Measurements from ENCODE around the gene TBXAS1.
A peak's percentile ranks its signal among the peaks of the same experiment; 100 is the strongest.

TBXAS1 gene

DNA sequence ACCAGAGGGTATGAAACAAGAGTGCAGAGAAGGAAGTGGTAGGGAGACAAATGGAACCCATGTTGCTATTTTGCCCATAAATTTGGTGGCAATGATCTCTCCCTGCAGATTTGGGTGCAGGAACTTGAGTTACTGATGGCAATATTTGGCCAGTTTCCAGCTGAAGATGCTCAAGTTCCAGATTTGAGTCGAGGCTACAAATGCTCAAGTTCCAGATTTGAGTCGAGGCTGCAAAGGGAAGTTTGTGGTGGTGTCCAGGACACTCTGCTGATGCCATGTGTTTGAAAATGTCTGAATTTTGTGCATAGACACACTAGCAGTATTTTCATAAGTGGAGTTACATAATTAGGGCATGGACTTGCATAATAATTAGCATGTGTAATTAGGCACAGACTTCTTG lies 40.8 kb downstream of the TBXAS1 start:
- no peak for DNase-seq (ENCODE audit: low read depth, low spot score)
- CTCF ChIA-PET, result no interaction called here
- no peak overlapping the region for H3K4me3 ChIP-seq (ENCODE audit: low read depth, low read length)
- POLR2A ChIA-PET, result no interaction called here
- TF ChIP-seq, protein P1, sequence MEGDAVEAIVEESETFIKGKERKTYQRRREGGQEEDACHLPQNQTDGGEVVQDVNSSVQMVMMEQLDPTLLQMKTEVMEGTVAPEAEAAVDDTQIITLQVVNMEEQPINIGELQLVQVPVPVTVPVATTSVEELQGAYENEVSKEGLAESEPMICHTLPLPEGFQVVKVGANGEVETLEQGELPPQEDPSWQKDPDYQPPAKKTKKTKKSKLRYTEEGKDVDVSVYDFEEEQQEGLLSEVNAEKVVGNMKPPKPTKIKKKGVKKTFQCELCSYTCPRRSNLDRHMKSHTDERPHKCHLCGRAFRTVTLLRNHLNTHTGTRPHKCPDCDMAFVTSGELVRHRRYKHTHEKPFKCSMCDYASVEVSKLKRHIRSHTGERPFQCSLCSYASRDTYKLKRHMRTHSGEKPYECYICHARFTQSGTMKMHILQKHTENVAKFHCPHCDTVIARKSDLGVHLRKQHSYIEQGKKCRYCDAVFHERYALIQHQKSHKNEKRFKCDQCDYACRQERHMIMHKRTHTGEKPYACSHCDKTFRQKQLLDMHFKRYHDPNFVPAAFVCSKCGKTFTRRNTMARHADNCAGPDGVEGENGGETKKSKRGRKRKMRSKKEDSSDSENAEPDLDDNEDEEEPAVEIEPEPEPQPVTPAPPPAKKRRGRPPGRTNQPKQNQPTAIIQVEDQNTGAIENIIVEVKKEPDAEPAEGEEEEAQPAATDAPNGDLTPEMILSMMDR (IDR thresholded peaks at IDR 0.05; ENCODE audit: insufficient read depth, low read length, missing control alignments), result no peak

DNA sequence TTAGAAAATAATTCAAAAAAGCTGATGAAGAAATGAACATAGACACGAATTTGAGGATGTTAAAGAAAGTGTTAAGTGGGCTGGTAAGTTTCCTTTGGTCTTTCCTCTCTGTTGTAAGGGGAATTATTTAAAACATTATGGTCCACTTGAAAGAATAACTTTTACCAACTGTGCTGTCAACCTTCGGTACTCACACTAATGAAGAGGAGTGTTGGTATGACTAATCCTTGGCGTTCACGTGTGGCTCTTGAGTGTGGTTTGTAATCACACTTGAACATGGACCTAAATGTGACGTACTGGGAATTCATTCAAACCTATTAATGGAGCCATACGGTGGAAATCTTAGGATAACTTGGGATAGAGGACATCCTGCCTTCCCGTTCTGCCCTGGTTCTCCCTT lies 41.3 kb downstream of the TBXAS1 start:
- ChIA-PET POLR2A (no interaction called here), CTCF (no interaction called here)
- TF ChIP-seq, protein P1 (IDR thresholded peaks at IDR 0.05; ENCODE audit: insufficient read depth, low read length, missing control alignments), result no peak
- no peak overlapping the region for H3K4me3 ChIP-seq (ENCODE audit: low read depth, low read length)
- DNase-seq (ENCODE audit: low read depth, low spot score), result no peak

DNA sequence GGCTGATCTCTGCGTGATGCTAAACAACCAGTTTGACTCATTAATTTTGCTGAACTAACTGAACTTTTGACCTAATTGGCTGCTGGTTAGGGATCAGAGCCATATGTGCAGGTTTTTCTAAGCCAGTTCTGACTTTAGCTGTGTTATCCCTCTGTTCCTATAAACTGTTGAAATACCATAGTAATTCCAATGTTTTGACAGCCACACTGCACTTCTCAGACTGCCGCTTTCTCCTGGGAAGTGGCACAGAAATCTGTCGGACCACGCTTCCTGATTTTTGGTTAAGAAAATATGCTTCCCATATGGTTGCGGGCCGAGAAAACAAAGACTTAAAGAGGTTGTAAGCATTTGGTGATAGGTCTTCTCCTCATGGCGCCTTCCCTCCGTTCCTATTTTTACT lies 42.3 kb downstream of the TBXAS1 start:
- TF ChIP-seq, protein P1 (IDR thresholded peaks at IDR 0.05; ENCODE audit: insufficient read depth, low read length, missing control alignments), result no peak
- DNase-seq (ENCODE audit: low read depth, low spot score), result peak; percentile 17
- CTCF ChIA-PET, result interaction anchor here (0.7 to 0.8 kb wide), 2 partner anchors 18 to 226 kb away, joined by 3 read pairs; no protein-coding TSS in a partner anchor
- H3K4me3 ChIP-seq (ENCODE audit: low read depth, low read length), result no peak overlapping the region
- POLR2A ChIA-PET, result no interaction called here

DNA sequence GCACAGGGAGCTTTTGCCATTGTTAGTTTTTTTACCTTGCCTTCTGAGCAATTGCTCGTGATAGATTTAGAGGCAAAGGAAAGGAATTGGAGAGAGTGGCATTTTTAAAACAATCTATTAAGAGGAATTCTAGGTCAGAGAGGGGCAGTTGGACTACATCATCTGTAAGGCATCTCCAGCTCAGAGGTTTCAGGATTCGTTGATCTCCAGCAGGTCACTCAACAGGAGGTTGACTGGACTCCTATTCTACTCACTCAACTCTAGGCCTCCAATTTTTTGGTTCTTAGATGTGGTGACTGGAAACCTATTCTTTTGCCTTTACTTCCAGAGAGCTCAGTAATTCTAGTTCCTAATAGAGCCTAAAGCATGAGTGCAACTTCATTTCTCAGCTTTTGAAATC lies 42.8 kb downstream of the TBXAS1 start:
- DNase-seq (ENCODE audit: low read depth, low spot score), result no peak
- H3K4me3 ChIP-seq (ENCODE audit: low read depth, low read length), result no peak overlapping the region
- CTCF ChIA-PET, result no interaction called here
- TF ChIP-seq, protein P1 (IDR thresholded peaks at IDR 0.05; ENCODE audit: insufficient read depth, low read length, missing control alignments), result no peak
- POLR2A ChIA-PET, result no interaction called here

DNA sequence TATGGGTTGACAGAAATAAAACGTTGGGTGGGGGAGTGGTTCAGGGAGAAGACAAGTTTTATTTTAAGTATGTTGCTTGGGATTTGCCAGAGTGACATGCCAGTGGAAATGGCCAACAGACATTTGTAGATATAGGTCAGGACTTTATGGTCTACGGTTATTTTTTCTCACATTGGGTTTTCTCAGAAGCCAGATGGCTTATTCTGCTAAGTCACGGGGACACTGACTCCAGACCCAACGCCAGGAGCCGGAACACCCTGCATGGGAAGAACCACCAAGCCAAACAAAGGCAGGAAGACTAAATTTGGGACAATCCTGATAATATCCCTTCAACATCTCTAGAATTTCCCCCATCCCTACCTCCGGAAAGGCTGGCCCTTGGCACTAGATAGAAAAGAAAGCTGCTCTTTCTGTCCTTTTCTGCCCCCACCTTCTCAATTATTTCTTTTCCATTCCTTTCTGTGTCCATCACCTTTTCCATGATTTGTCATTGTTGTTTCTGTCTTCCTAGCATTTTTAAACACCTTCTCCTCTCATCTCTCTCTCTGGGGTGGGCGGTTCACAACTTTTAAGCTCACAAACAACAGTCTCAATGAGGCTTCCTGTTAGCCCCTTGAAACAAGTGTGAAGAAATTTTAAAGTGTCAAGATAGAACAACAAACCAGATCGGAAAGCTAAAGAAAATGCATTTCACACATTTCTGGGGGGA lies 44.7 kb downstream of the TBXAS1 start:
- DNase-seq (ENCODE audit: low read depth, low spot score), result no peak
- ChIA-PET POLR2A (no interaction called here), CTCF (no interaction called here)
- TF ChIP-seq, protein P1 (IDR thresholded peaks at IDR 0.05; ENCODE audit: insufficient read depth, low read length, missing control alignments), result no peak
- no peak overlapping the region for H3K4me3 ChIP-seq (ENCODE audit: low read depth, low read length)

DNA sequence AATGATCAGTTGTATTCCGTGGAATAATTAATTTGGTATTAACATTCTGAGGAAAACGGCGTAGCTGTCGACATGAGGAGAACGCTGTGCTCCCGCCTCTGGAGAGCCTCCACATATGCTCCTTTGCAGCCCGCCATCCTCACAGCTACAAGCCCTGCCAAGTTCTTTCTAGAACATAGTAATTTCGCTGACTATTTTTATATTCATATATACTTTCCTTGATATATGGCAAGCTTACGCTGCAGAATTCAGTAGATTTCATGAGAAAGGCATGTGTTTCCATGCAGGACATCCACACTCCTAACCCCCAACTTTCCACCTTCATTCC lies 45.2 kb downstream of the TBXAS1 start:
- no peak for DNase-seq (ENCODE audit: low read depth, low spot score)
- ChIA-PET CTCF (no interaction called here), POLR2A (no interaction called here)
- TF ChIP-seq, protein P1 (IDR thresholded peaks at IDR 0.05; ENCODE audit: insufficient read depth, low read length, missing control alignments), result no peak
- no peak overlapping the region for H3K4me3 ChIP-seq (ENCODE audit: low read depth, low read length)
